GM12878 (cell line): ENCODE measurements around the gene SLC35G1. TPM values are rescaled to one million over a fixed set of nuclear protein-coding genes. Genes with fewer than 3 reads are reported as not detected.

Experiments used
- ATAC-seq: fragments of 200-7000 bp; cut with Tn5 transposase; 3 replicates; pipeline ENCODE4 v1.9.1; 2020; ENCODE audit warnings: mild to moderate bottlenecking, moderate library complexity
- BruUV-seq: library from RNA; stranded (reverse); fragments of 400-500 nt; replicated peaks from 2 replicates; lab custom pipeline; 2021; lab: Mats Ljungman, UMichigan
- CTCF ChIA-PET: fragments of 300-600 bp; sonication (Branson Sonifier 250); formaldehyde crosslinking; extraction: SDS; loops from one replicate; lab custom pipeline; 2021; ENCODE audit warnings: inconsistent platforms; lab: Yijun Ruan, JAX
- POLR2A ChIA-PET: fragments of 350-600 bp; formaldehyde crosslinking; extraction: SDS; loops from one replicate; lab custom pipeline; 2021; ENCODE audit warnings: inconsistent platforms; lab: Charles Lee
- RAD21 ChIA-PET: fragments of 300-600 bp; sonication (Branson Sonifier 250); formaldehyde crosslinking; loops from one replicate; lab custom pipeline; 2023; ENCODE audit warnings: antibody characterized with exemption; ENCODE audit not compliant: unreplicated experiment; lab: Charles Lee
- SMC1A ChIA-PET: fragments of 300-600 bp; sonication (Branson Sonifier 250); formaldehyde crosslinking; loops from one replicate; lab custom pipeline; 2023; ENCODE audit not compliant: unreplicated experiment, uncharacterized antibody; lab: Charles Lee
- DNase-seq: peaks from one replicate; pipeline ENCODE4 v3.0.0-alpha.2; 2011; ENCODE audit warnings: low read depth, low spot score
- FAIRE-seq: peaks from 3 replicates; lab custom pipeline; 2011; peaks lifted over from hg19 to GRCh38; lab: Jason Lieb, UNC
- H2AFZ ChIP-seq: 2 replicates; pipeline ENCODE4 v1.6.0; 2011; ENCODE audit warnings: low read depth, low read length, control low read depth; ENCODE audit not compliant: control insufficient read depth
- H3K27ac ChIP-seq: 2 replicates; pipeline ENCODE4 v1.5.1; 2011; ENCODE audit warnings: control low read depth; ENCODE audit not compliant: control insufficient read depth, insufficient read depth
- H3K27me3 ChIP-seq, 2 experiments: replicated peaks in 1 of 2; 2 replicates each; pipeline versions ENCODE4 v1.6.0 to v1.6.1; 2011; ENCODE audit warnings: low read length in 1 of 2; ENCODE audit not compliant: control insufficient read depth in 2 of 2, insufficient read depth in 2 of 2
- H3K36me3 ChIP-seq, 2 experiments: 2 replicates each; pipeline ENCODE4 v1.5.1; 2011; ENCODE audit warnings: low read length in 1 of 2; ENCODE audit not compliant: control insufficient read depth in 2 of 2, insufficient read depth in 2 of 2
- H3K4me1 ChIP-seq: 2 replicates; pipeline ENCODE4 v1.6.1; 2011; ENCODE audit warnings: mild to moderate bottlenecking, low read length, moderate library complexity, mixed read lengths; ENCODE audit not compliant: control insufficient read depth, insufficient read depth
- H3K4me2 ChIP-seq: 2 replicates; pipeline ENCODE4 v1.6.0; 2011; ENCODE audit warnings: control low read depth; ENCODE audit not compliant: control insufficient read depth, insufficient read depth
- H3K4me3 ChIP-seq: fragments of 200-600 bp; sonication (generic); 2 replicates; pipeline ENCODE4 v1.5.1; 2016
- H3K79me2 ChIP-seq: 2 replicates; pipeline ENCODE4 v1.6.0; 2011; ENCODE audit warnings: low read length; ENCODE audit not compliant: control insufficient read depth, insufficient read depth
- H3K9ac ChIP-seq: 2 replicates; pipeline ENCODE4 v1.8.0; 2011; ENCODE audit warnings: low read length, control low read depth, mixed read lengths; ENCODE audit not compliant: control insufficient read depth, insufficient read depth
- H3K9me3 ChIP-seq: replicated peaks from 3 replicates; pipeline ENCODE4 v1.5.1; 2011; ENCODE audit warnings: mild to moderate bottlenecking, low read length; ENCODE audit not compliant: control insufficient read depth, insufficient read depth
- H4K20me1 ChIP-seq: 2 replicates; pipeline ENCODE4 v1.6.0; 2011; ENCODE audit not compliant: control insufficient read depth, insufficient read depth
- BCL11A ChIP-seq: IDR thresholded peaks from 2 replicates; pipeline ENCODE4 v1.6.1; 2011; ENCODE audit warnings: low read depth, low read length
- CBFB ChIP-seq: IDR thresholded peaks from 2 replicates; pipeline ENCODE4 v1.6.1; 2016; ENCODE audit warnings: antibody characterized with exemption, low read depth
- CHD4 ChIP-seq: fragments of 200-600 bp; sonication (generic); IDR thresholded peaks from 2 replicates; pipeline ENCODE4 v1.6.1; 2016; ENCODE audit warnings: mild to moderate bottlenecking
- EP300 ChIP-seq, 2 experiments: fragments of 150-350 bp in 1 of 2; IDR thresholded peaks; 2 replicates each; pipeline ENCODE4 v1.6.1; 2011 to 2012; ENCODE audit warnings: low read depth in 2 of 2, low read length in 2 of 2, borderline replicate concordance in 1 of 2, improper control_type of control experiment in 1 of 2, inconsistent platforms in 1 of 2; ENCODE audit not compliant: control insufficient read depth in 1 of 2
- FOXM1 ChIP-seq: IDR thresholded peaks from 2 replicates; pipeline ENCODE4 v1.6.1; 2012; ENCODE audit warnings: low read depth, mild to moderate bottlenecking, inconsistent platforms, low read length, moderate library complexity
- RELA ChIP-seq: fragments of 450-650 bp; IDR thresholded peaks from 2 replicates; pipeline ENCODE4 v1.8.0; 2014; ENCODE audit warnings: borderline replicate concordance; ENCODE audit not compliant: partially characterized antibody
- SP1 ChIP-seq: IDR thresholded peaks from one replicate; pipeline ENCODE4 v1.6.1; 2011; ENCODE audit warnings: low read depth, low read length
- SUZ12 ChIP-seq: fragments of 200-600 bp; sonication (generic); IDR thresholded peaks from one replicate; pipeline ENCODE4 v1.6.1; 2018; ENCODE audit warnings: antibody characterized with exemption, mild to moderate bottlenecking; ENCODE audit not compliant: unreplicated experiment
- ZBED1 ChIP-seq: IDR thresholded peaks from 2 replicates; pipeline ENCODE4 v1.6.1; 2016; ENCODE audit warnings: borderline replicate concordance
- ZNF384 ChIP-seq: IDR thresholded peaks from 2 replicates; pipeline ENCODE4 v1.6.1; 2012; ENCODE audit warnings: low read depth, mild to moderate bottlenecking, low read length, improper control_type of control experiment, borderline replicate concordance
- ZNF592 ChIP-seq: fragments of 450-650 bp; IDR thresholded peaks from 2 replicates; pipeline ENCODE4 v1.6.1; 2017; ENCODE audit warnings: mild to moderate bottlenecking, moderate library complexity
- WGBS: methylation state at CpG from one replicate; pipeline ENCODE4 v1.1.6; 2016; ENCODE audit warnings: low lambda C conversion rate; ENCODE audit not compliant: insufficient replicate concordance, insufficient coverage; ENCODE audit errors: missing lambda C conversion rate; 5-methylcytosine and 5-hydroxymethylcytosine counted together
- in situ Hi-C: fragments of 300-500 bp; cut with MboI; formaldehyde crosslinking; loops from 9 replicates; pipeline ENCODE4 v1.14.3; 2018; ENCODE audit warnings: mixed read lengths
- intact Hi-C: fragments of 100-400 bp; cut with micrococcal nuclease; formaldehyde crosslinking; loops from one replicate; pipeline ENCODE4 v1.14.2; 2022; ENCODE audit not compliant: unreplicated experiment
- polyA plus RNA-seq, 11 experiments: library from polyadenylated mRNA; depleted of rRNA in 4 of 11; unstranded in 6 of 11; stranded (reverse) in 5 of 11; fragments of >200 nt; fragmentation: Nextera tagmentation in 4 of 11; fragmentation: Illumina TruSeq in 1 of 11; extraction: Ambion mirVana in 4 of 11; extraction: Trizol in 1 of 11; gene quantifications; 1 replicate in 1 of 11; 2 replicates in 10 of 11; pipeline versions ENCODE4 v1.2.1 to v1.2.3, GENCODE V29; 2011 to 2016; ENCODE audit warnings: inconsistent platforms in 2 of 11, missing spikeins in 2 of 11, low read depth in 1 of 11
- total RNA-seq, 4 experiments: library from RNA; depleted of rRNA in 3 of 4; stranded (reverse); fragments of >200 nt in 3 of 4; fragmentation: Illumina TruSeq in 1 of 4; extraction: Trizol in 1 of 4; gene quantifications; 2 replicates each; pipeline versions ENCODE4 v1.2.1 to v1.2.3, GENCODE V29; 2013 to 2021

The SLC35G1 gene
- total and polyA plus RNA-seq, 10 of the 15 experiments (the other 5 are each of a cell fraction or from before 2014, with no cell fraction given), result 1.7 to 8.8 (median 6.7) TPM

GRCh38 chr10:93947055-93947454, 53.3 kb downstream of the SLC35G1 start:
- Histone ChIP-seq H3K9ac (no peak overlapping the region), H3K36me3 (no peaks in the 10 kb centered on the region), H3K4me3 (no peak overlapping the region), H3K79me2 (no peaks in the 10 kb centered on the region), H3K27ac (no peak overlapping the region), H2AFZ (no peak overlapping the region), H3K9me3 (no peaks in the 10 kb centered on the region), H3K27me3 (no peaks in the 10 kb centered on the region), H3K4me1 (no peaks in the 10 kb centered on the region), H4K20me1 (no peaks in the 10 kb centered on the region), H3K4me2 (no peak overlapping the region)
- RAD21 ChIA-PET, result no interaction called here
- DNase-seq, result no peak
- WGBS, result 56% methylated on average over 8 of the region's 8 CpGs
- no peak for ATAC-seq
- intact Hi-C loops (no loop called here), in situ Hi-C loops (no loop called here)
- CTCF ChIA-PET, result no interaction called here
- POLR2A ChIA-PET, result no interaction called here
- no TSS peak for BruUV-seq
- SMC1A ChIA-PET, result no interaction called here
- no peak for FAIRE-seq
- no peak for TF ChIP-seq ZNF592
- TF ChIP-seq CBFB, result no peak
- TF ChIP-seq BCL11A, result no peak
- TF ChIP-seq EP300 (IDR thresholded peaks at IDR 0.05; ENCODE audit: borderline replicate concordance in 1 of 2, control insufficient read depth in 1 of 2, low read depth in 2 of 2, low read length in 2 of 2), result no peak
- TF ChIP-seq RELA, result no peak
- no peak for TF ChIP-seq FOXM1
- no peak for TF ChIP-seq ZNF384
- no peak for TF ChIP-seq SP1
- no peak for TF ChIP-seq SUZ12
- TF ChIP-seq ZBED1, result no peak
- TF ChIP-seq CHD4, result no peak
